Glutamatergic neuron (in vitro differentiated cells): Measurements from ENCODE around the gene ADAM8. TPM values are rescaled to one million over a fixed set of nuclear protein-coding genes. Genes with fewer than 3 reads are reported as not detected.

Experiments
- DNase-seq: peaks from one replicate; pipeline ENCODE4 v3.0.0; 2022
- H3K27ac Mint-ChIP-seq: one replicate; pipeline ENCODE4 v1.8.0; 2020; ENCODE audit warnings: mild to moderate bottlenecking, mixed read lengths, inconsistent platforms; ENCODE audit not compliant: unreplicated experiment
- H3K27me3 Mint-ChIP-seq: one replicate; pipeline ENCODE4 v1.8.0; 2020; ENCODE audit warnings: mild to moderate bottlenecking, moderate library complexity, mixed read lengths, inconsistent platforms; ENCODE audit not compliant: unreplicated experiment
- H3K36me3 Mint-ChIP-seq: one replicate; pipeline ENCODE4 v1.8.0; 2020; ENCODE audit warnings: mild to moderate bottlenecking, mixed read lengths, inconsistent platforms; ENCODE audit not compliant: unreplicated experiment
- H3K4me1 Mint-ChIP-seq: one replicate; pipeline ENCODE4 v1.8.0; 2020; ENCODE audit warnings: mild to moderate bottlenecking, low read depth, mixed read lengths, inconsistent platforms; ENCODE audit not compliant: unreplicated experiment
- H3K4me3 Mint-ChIP-seq: one replicate; pipeline ENCODE4 v1.8.0; 2020; ENCODE audit warnings: mild to moderate bottlenecking, mixed read lengths, inconsistent platforms; ENCODE audit not compliant: unreplicated experiment
- H3K9me3 Mint-ChIP-seq: one replicate; pipeline ENCODE4 v1.8.0; 2020; ENCODE audit warnings: mild to moderate bottlenecking, moderate library complexity, mixed read lengths, inconsistent platforms; ENCODE audit not compliant: unreplicated experiment
- CTCF ChIP-seq: fragments of 200-600 bp; sonication (generic); IDR thresholded peaks from one replicate; pipeline ENCODE4 v1.5.0; 2021; ENCODE audit not compliant: partially characterized antibody, unreplicated experiment
- total RNA-seq: library from RNA; stranded (reverse); fragmentation: NEBNext Ultra II Directional; extraction: Animal tissue kit (Norgen Biotek cat#: 25700); gene quantifications from one replicate; pipeline ENCODE4 v1.2.1, GENCODE V29; 2021; ENCODE audit not compliant: unreplicated experiment

Gene ADAM8
- total RNA-seq, 1 donor from 2014 or later: 5.4 TPM

DNA sequence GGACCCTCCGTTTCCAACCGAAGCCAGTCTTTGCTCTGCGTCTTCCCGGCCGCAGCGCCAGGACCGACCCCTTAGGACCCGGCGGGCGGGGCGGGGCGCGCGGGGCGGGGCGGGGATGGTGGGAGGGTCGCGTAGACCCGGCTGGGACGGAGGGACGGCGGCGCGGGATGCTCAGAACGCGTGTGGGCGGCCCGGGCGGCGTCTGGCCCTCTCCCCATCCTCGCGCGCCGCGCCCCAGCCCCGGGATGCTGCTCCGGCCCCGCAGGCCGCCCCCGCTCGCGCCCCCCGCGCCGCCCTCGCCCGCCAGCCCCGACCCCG, 46.7 kb downstream of the ADAM8 start, which contains the start of gene UTF1:
TSS of gene UTF1 (plus strand) at position 174 of the 318 bp plus-strand sequence. CDS start at position 246, 72 bp downstream.
- Mint-ChIP-seq H3K4me1 (peaks cover 2% of the 10 kb centered on the region), H3K27me3 (peaks cover 27% of the 10 kb centered on the region), H3K4me3 (peak within 1 kb of the TSS; percentile 69), H3K36me3 (no peaks in the 10 kb centered on the region), H3K27ac (no peak within 1 kb of the TSS), H3K9me3 (peaks cover 7% of the 10 kb centered on the region)
- peak; percentile 42 for DNase-seq
- no peak for TF ChIP-seq CTCF

GRCh38 chr10:133229265-133230043, 47.2 kb downstream of the ADAM8 start:
- no peak for TF ChIP-seq CTCF
- Mint-ChIP-seq H3K27ac (no peak overlapping the region), H3K4me1 (peaks cover 2% of the 10 kb centered on the region), H3K36me3 (no peaks in the 10 kb centered on the region), H3K9me3 (peaks cover 7% of the 10 kb centered on the region), H3K4me3 (peak overlapping the region; percentile 69), H3K27me3 (peaks cover 26% of the 10 kb centered on the region)
- no peak for DNase-seq

DNA sequence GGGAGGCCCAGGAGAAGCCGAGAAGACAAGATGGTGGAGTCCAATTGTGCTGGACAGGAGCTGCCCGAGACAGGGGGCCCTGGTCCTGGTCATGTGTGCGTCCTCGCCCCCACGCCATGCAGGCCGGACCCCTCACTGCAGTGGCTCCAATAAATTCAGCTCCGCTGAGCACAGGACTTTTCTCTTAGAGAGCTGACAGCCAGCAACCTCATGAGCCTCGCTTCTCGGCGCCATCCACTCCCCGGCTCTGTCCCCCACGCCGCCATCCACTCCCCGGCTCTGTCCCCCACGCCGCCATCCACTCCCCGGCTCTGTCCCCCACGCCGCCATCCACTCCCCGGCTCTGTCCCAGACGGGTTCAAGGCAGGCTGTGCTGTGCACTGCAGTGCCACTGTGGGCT, 49.4 kb downstream of the ADAM8 start:
- H3K4me1 Mint-ChIP-seq: peaks cover 2% of the 10 kb centered on the region
- no peak overlapping the region for H3K27ac Mint-ChIP-seq
- peaks cover 17% of the 10 kb centered on the region for H3K27me3 Mint-ChIP-seq
- no peak overlapping the region for H3K4me3 Mint-ChIP-seq
- DNase-seq: no peak
- peaks cover 5% of the 10 kb centered on the region for H3K9me3 Mint-ChIP-seq
- no peak for TF ChIP-seq CTCF
- no peaks in the 10 kb centered on the region for H3K36me3 Mint-ChIP-seq

DNA sequence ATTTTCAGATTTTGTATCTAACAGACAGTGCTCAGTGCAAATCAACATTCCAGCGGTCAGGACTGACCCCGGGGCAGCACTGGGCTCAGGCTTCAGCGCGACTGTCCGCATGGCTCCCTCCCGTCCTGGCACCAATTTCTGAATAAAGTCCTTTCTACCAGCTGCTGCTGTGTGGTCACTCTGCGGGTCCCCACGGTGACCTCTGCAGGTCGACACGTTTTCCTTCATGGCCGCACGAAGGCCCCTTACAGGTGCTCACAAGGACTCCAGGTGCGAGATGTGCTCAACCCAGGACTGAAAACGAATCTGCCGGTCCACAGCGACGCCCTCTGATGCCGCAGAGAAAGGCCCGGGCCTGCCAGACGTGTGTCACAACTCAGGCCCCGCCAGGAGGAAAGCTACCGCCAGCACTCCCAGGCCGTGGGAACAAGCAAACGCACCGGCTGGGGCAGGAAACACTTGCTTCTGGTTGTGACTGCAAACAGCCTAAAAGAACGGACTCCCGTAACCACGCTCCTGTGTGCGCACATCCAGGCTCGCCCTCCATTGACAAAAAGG, 50.3 kb downstream of the ADAM8 start:
- H3K36me3 Mint-ChIP-seq: no peaks in the 10 kb centered on the region
- no peak overlapping the region for H3K27ac Mint-ChIP-seq
- peaks cover 5% of the 10 kb centered on the region for H3K9me3 Mint-ChIP-seq
- no peak for DNase-seq
- no peak overlapping the region for H3K4me3 Mint-ChIP-seq
- H3K4me1 Mint-ChIP-seq: peaks cover 2% of the 10 kb centered on the region
- H3K27me3 Mint-ChIP-seq: peaks cover 13% of the 10 kb centered on the region
- no peak for TF ChIP-seq CTCF

DNA sequence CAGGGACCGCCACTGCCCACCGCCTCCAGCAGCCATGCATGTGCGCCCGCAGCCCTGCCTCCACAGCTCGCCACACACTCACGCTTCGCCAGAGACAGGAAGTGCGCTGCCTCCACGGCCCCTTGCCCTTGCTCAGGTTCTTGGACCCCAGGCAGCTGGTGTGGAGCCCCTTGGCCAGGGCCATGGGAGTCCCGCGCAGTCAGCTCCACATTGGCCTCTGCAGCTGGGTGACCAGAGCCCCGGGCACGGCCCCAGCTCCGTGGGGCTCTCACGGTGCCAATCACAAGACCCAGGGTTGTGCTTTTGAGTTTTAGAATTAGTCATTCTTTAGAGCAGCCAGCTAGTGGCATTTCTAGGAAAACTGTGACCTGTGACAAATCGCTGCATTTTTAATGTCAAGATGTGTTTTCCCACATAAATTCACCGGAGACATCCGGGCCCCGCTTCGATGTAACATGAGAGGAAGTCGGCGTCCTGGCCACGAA, 50.9 kb downstream of the ADAM8 start:
- no peak overlapping the region for H3K4me3 Mint-ChIP-seq
- no peaks in the 10 kb centered on the region for H3K36me3 Mint-ChIP-seq
- H3K27ac Mint-ChIP-seq: no peak overlapping the region
- peaks cover 2% of the 10 kb centered on the region for H3K4me1 Mint-ChIP-seq
- no peak for DNase-seq
- H3K9me3 Mint-ChIP-seq: peaks cover 5% of the 10 kb centered on the region
- peaks cover 15% of the 10 kb centered on the region for H3K27me3 Mint-ChIP-seq
- no peak for TF ChIP-seq CTCF
